Right lobe of liver (tissue), 6 donors: Measurements from ENCODE around the gene TUBG2. TPM values are rescaled to one million over a fixed set of nuclear protein-coding genes. Genes with fewer than 3 reads are reported as not detected.
"Not testable (repeated sequence)": the region's sequence is repeated elsewhere in the genome, so short reads cannot be mapped to it uniquely, and the experiment has no call there.

ENCODE experiments used
- ATAC-seq, 4 donors: fragments of 200-7000 bp; cut with Tn5 transposase; one replicate each; pipeline ENCODE4 v1.9.1; 2020; ENCODE audit warnings: mild to moderate bottlenecking in 4 of 4, moderate library complexity in 4 of 4
- DNase-seq, 3 donors: peaks; one replicate each; pipeline ENCODE4 v3.0.0-alpha.2; 2020
- H3K27ac ChIP-seq, 3 donors: fragments of 200-600 bp; one replicate each; pipeline ENCODE4 v1.8.0; 2022
- H3K27me3 ChIP-seq, 2 donors: fragments of 200-600 bp; one replicate each; pipeline ENCODE4 v1.8.0; 2022
- H3K36me3 ChIP-seq, 4 donors: fragments of 200-600 bp; sonication (generic) in 1 of 4; one replicate each; pipeline versions ENCODE4 v1.5.1 to v1.8.0; 2017 to 2022; ENCODE audit warnings: control low read depth in 1 of 4
- H3K4me1 ChIP-seq, 4 donors: fragments of 200-600 bp; sonication (generic) in 1 of 4; one replicate each; pipeline versions ENCODE4 v1.5.1 to v1.8.0; 2017 to 2022; ENCODE audit warnings: control low read depth in 1 of 4
- H3K4me3 ChIP-seq, 3 donors: fragments of 200-600 bp; one replicate each; pipeline ENCODE4 v1.8.0; 2022
- H3K9me3 ChIP-seq, 4 donors: fragments of 200-600 bp; sonication (generic) in 1 of 4; one replicate each; pipeline versions ENCODE4 v1.5.1 to v1.8.0; 2017 to 2022; ENCODE audit warnings: control low read depth in 1 of 4
- POLR2A ChIP-seq: fragments of 450-650 bp; IDR thresholded peaks from one replicate; pipeline ENCODE4 v1.6.1; 2017; ENCODE audit warnings: antibody characterized with exemption, mild to moderate bottlenecking
- WGBS: methylation state at CpG from one replicate; pipeline ENCODE4 v1.1.6; 2018; ENCODE audit warnings: low coverage, low lambda C conversion rate; ENCODE audit not compliant: insufficient coverage; ENCODE audit errors: missing lambda C conversion rate; 5-methylcytosine and 5-hydroxymethylcytosine counted together
- intact Hi-C, 2 donors: fragments of 100-400 bp; cut with DNase I; formaldehyde crosslinking; loops; one replicate each; pipeline versions ENCODE4 v1.11.2 to v1.14.1; 2022
- total RNA-seq, 6 experiments: library from RNA; depleted of rRNA in 2 of 6; stranded (reverse); fragments of >200 nt in 2 of 6; fragmentation: NEBNext Ultra II Directional in 3 of 6; extraction: Animal tissue kit (Norgen Biotek cat#: 25700) in 3 of 6; gene quantifications; one replicate each; pipeline versions ENCODE4 v1.1.0 to v1.2.4, GENCODE V29; 2016 to 2023
- TF ChIP-seq, protein P1 (sequence below), 4 donors: fragments of 200-600 bp in 3 of 4; fragments of 450-650 bp in 1 of 4; IDR thresholded peaks; one replicate each; pipeline versions ENCODE4 v1.5.1 to v1.8.0; 2016 to 2022; ENCODE audit warnings: antibody characterized with exemption in 4 of 4, mild to moderate bottlenecking in 2 of 4
- donor health status: DM: no; HTN: yes; CAD: no.
- donor health status: DM: no; HTN: no; CAD: no.
- donor health status: DM: no; HTN: no; CAD: no.
- donor health status: DM: no; HTN: yes; CAD: no.
- donor health status: DM: no; HTN: yes; CAD: no.

Gene TUBG2
- total RNA-seq, 6 experiments from 2014 or later = 6.8 to 10.7 (median 7.5) TPM

DNA sequence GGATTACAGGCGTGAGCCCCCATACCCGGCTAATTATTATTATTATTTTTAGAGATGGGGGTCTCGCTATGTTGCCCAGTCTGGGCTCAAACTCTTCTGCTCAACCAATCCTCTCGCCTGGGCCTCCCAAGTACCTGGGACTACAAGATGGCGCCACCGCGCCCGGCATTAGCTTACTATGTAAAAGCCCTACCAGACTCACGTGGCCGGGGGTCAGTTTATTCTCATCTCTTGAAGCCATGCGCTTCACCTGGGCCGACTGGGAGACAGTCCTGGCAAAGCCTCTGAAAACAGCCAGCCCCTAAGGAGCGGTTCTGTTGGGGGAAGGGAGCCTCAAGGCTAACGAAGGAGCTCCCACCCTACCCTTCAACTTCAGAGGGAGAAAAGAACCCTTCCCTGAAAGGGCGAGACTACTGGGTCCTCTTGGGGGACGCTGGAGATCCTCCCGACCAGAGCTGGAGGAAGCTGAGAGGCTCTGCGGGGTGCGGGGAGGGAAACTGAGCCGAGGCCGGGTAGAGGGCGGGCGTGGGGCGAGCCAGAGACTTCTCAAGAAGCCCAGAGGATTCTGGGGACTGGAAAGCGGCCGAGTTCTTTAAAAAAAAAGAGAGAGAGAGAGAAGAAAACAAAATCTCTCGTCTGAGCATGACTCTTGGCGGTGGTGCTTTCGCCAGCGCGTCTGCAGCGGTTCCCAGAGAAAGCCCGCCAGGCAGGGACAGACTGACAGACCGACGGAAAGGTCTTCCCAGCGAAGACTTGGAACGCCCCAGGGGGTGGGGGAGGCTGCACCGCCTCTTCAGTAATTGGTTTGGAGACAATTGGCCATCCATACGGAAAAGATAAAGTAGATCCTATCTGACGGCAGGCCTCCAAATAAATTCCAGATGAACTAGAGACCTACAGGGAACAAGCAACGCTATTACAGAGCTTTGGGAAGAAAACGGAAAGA lies 5.6 kb upstream of the TUBG2 start:
- Histone ChIP-seq H3K36me3 (no peaks in the 10 kb centered on the region), H3K27ac (peak overlapping the region in 2 of 3 donors; percentile 20 to 33), H3K4me3 (peak overlapping the region in 1 of 3 donors; percentile 29), H3K4me1 (peaks cover 0 to 6% (median 0%) of the 10 kb centered on the region in 4 donors), H3K27me3 (no peaks in the 10 kb centered on the region), H3K9me3 (no peaks in the 10 kb centered on the region)
- 20% methylated on average over 29 of the region's 42 CpGs for WGBS
- intact Hi-C loops = no loop called here
- peak in 2 of 3 donors; percentile 23 to 50 for DNase-seq
- ATAC-seq = peak; percentile 41 to 61 (median 58)
- no peak for TF ChIP-seq POLR2A
- TF ChIP-seq, protein P1, sequence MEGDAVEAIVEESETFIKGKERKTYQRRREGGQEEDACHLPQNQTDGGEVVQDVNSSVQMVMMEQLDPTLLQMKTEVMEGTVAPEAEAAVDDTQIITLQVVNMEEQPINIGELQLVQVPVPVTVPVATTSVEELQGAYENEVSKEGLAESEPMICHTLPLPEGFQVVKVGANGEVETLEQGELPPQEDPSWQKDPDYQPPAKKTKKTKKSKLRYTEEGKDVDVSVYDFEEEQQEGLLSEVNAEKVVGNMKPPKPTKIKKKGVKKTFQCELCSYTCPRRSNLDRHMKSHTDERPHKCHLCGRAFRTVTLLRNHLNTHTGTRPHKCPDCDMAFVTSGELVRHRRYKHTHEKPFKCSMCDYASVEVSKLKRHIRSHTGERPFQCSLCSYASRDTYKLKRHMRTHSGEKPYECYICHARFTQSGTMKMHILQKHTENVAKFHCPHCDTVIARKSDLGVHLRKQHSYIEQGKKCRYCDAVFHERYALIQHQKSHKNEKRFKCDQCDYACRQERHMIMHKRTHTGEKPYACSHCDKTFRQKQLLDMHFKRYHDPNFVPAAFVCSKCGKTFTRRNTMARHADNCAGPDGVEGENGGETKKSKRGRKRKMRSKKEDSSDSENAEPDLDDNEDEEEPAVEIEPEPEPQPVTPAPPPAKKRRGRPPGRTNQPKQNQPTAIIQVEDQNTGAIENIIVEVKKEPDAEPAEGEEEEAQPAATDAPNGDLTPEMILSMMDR (IDR thresholded peaks at IDR 0.05) = no peak

DNA sequence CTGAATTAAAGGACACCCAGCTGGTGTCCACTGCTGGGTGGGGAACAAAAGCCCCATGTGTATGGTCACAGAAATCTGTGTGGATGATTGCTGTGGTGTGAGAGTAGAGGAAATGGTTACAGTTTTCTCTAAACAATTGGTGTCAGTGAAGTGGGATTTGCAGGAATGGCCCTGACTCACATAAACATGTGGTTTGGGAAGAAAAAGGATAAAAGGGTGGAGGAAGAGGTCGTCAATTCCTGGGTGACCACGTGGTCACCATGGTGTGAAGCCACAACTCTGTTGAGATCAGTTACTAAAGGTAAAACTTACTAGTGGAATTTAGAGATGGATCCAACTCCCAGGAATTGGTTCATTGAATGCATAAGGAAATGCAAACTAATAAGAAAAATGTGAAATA lies 3.6 kb upstream of the TUBG2 start:
- ATAC-seq = no peak
- H3K9me3 ChIP-seq = no peaks in the 10 kb centered on the region
- DNase-seq = no peak
- 78% methylated on average over 2 of the region's 2 CpGs for WGBS
- intact Hi-C loops = no loop called here
- H3K4me3 ChIP-seq = no peak overlapping the region
- no peak overlapping the region for H3K27ac ChIP-seq
- no peaks in the 10 kb centered on the region for H3K27me3 ChIP-seq
- no peaks in the 10 kb centered on the region for H3K36me3 ChIP-seq
- TF ChIP-seq, protein P1 (IDR thresholded peaks at IDR 0.05) = no peak
- H3K4me1 ChIP-seq = peaks cover 0 to 6% (median 0%) of the 10 kb centered on the region in 4 donors

DNA sequence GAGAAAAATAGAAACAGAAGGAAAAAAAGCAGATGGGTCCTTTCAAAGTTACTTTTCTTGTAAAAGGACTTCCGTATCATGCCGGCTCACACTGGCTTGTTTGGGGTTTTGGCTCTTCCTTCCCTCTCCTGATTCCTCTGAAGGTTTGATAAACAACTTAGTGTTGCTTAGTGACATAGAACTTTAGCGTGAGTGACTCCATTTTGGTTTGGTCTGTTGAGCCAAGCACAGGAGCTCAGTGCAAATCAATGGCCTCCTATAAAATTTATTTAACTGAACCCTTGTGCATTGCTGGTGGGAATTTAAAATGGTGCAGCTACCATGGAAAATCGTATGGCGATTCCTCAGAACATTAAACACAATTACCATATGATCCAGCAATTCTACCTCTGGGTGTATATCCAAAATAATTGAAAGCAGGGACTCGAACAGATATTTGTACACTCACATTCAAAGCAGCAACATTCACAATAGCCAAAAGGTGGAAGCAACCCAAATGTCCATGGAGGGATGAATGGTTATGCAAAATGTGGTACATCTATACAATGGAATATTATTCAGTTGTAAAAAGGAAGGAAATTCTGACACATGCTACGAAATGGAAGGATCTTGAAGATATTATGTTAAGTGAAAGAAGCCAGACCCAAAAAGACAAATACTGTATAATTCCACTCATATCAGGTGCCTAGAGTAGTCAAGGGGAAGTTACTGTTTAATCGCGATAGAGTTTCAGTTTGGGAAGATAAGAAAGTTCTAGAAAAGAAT lies 1.1 kb upstream of the TUBG2 start:
- DNase-seq = no peak
- 87% methylated on average over 9 of the region's 9 CpGs for WGBS
- H3K36me3 ChIP-seq = no peaks in the 10 kb centered on the region
- no peak for TF ChIP-seq POLR2A
- TF ChIP-seq, protein P1 (IDR thresholded peaks at IDR 0.05) = no peak
- H3K27ac ChIP-seq = no peak overlapping the region
- intact Hi-C loops = no loop called here
- peaks cover 0 to 6% (median 0%) of the 10 kb centered on the region in 4 donors for H3K4me1 ChIP-seq
- ATAC-seq = no peak
- H3K27me3 ChIP-seq = no peaks in the 10 kb centered on the region
- H3K9me3 ChIP-seq = no peaks in the 10 kb centered on the region
- H3K4me3 ChIP-seq = no peak overlapping the region

DNA sequence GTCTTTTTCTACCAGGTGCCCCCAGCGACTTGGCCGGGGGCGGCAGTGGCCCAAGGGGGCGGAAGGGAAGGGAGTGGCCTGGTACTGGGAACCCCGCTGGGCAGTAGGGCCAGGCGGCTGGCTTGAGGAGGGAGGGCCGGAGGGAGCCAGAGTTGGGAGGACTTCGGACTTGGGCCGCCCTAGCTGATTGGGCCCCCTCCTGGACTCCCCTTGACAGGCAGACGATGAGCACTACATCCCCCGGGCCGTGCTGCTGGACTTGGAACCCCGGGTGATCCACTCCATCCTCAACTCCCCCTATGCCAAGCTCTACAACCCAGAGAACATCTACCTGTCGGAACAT lies 819 bp downstream of the TUBG2 start:
- intact Hi-C loops, H3K9me3 ChIP-seq, H3K36me3 ChIP-seq, H3K27ac ChIP-seq, H3K4me1 ChIP-seq, H3K27me3 ChIP-seq, DNase-seq: not testable (repeated sequence)
- no CpG with 5 or more reads among the region's 14 CpGs for whole genome bisulfite sequencing
- ATAC-seq = peak; percentile 39 to 62 (median 46)
- peak overlapping the region; percentile 62 to 68 (median 63) for H3K4me3 ChIP-seq
